Caco-2 (cell line): ENCODE data around the gene EHBP1. TPM values are rescaled to one million over a fixed set of nuclear protein-coding genes. Genes with fewer than 3 reads are reported as not detected.
A peak's percentile ranks its signal among the peaks of the same experiment; 100 is the strongest.

Experiments used
- BruUV-seq: library from RNA; stranded (reverse); fragments of 400-500 nt; replicated peaks from 2 replicates; lab custom pipeline; 2021; lab: Mats Ljungman, UMichigan
- CTCF ChIA-PET: fragments of 300-600 bp; sonication (Branson Sonifier 250); formaldehyde crosslinking; loops from one replicate; lab custom pipeline; 2022; ENCODE audit warnings: antibody characterized with exemption; lab: Charles Lee
- POLR2A ChIA-PET: fragments of 300-600 bp; sonication (Branson Sonifier 250); formaldehyde crosslinking; loops from one replicate; lab custom pipeline; 2022; ENCODE audit warnings: antibody characterized with exemption; lab: Charles Lee
- DNase-seq, 2 experiments: peaks; one replicate each; pipeline versions ENCODE4 v3.0.0 to v3.0.0-alpha.2; 2020 to 2022
- H3K27me3 ChIP-seq: replicated peaks from 2 replicates; pipeline ENCODE4 v1.6.0; 2011; ENCODE audit warnings: low read length; ENCODE audit not compliant: control insufficient read depth, insufficient read depth
- H3K36me3 ChIP-seq: 2 replicates; pipeline ENCODE4 v1.5.1; 2011; ENCODE audit warnings: low read length; ENCODE audit not compliant: control insufficient read depth, insufficient read depth
- H3K4me1 ChIP-seq: fragments of 250-450 bp; sonication (Bioruptor Pico); 2 replicates; pipeline ENCODE4 v1.5.1; 2020; ENCODE audit warnings: mild to moderate bottlenecking
- H3K4me3 ChIP-seq: 2 replicates; pipeline ENCODE4 v1.5.1; 2011; ENCODE audit warnings: low read depth, mild to moderate bottlenecking, control low read depth, low read length
- H3K9me3 ChIP-seq: fragments of 250-450 bp; sonication (Bioruptor Pico); 2 replicates; pipeline ENCODE4 v1.5.1; 2020; ENCODE audit warnings: mild to moderate bottlenecking, moderate library complexity
- H3K27ac Mint-ChIP-seq: one replicate; pipeline ENCODE4 v1.8.0; 2022; ENCODE audit warnings: mixed read lengths; ENCODE audit not compliant: unreplicated experiment
- H3K27me3 Mint-ChIP-seq: one replicate; pipeline ENCODE4 v1.8.0; 2022; ENCODE audit warnings: mixed read lengths; ENCODE audit not compliant: insufficient read depth, unreplicated experiment
- H3K36me3 Mint-ChIP-seq: one replicate; pipeline ENCODE4 v1.8.0; 2022; ENCODE audit warnings: mild to moderate bottlenecking, mixed read lengths; ENCODE audit not compliant: insufficient read depth, unreplicated experiment
- H3K4me1 Mint-ChIP-seq: one replicate; pipeline ENCODE4 v1.8.0; 2022; ENCODE audit warnings: low read depth, mixed read lengths; ENCODE audit not compliant: unreplicated experiment
- H3K4me3 Mint-ChIP-seq: one replicate; pipeline ENCODE4 v1.8.0; 2022; ENCODE audit warnings: mild to moderate bottlenecking, moderate library complexity, mixed read lengths; ENCODE audit not compliant: unreplicated experiment
- H3K9me3 Mint-ChIP-seq: one replicate; pipeline ENCODE4 v1.8.0; 2022; ENCODE audit warnings: mixed read lengths; ENCODE audit not compliant: unreplicated experiment
- CTCF ChIP-seq, 2 experiments: fragments of 200-600 bp in 1 of 2; IDR thresholded peaks; 1 replicate in 1 of 2; 2 replicates in 1 of 2; pipeline versions ENCODE4 v1.5.1 to v1.8.0; 2011 to 2022; ENCODE audit warnings: antibody characterized with exemption in 1 of 2, control low read depth in 1 of 2, inconsistent platforms in 1 of 2, low read depth in 1 of 2, low read length in 1 of 2, mild to moderate bottlenecking in 1 of 2, moderate library complexity in 1 of 2; ENCODE audit not compliant: insufficient read depth in 1 of 2, severe bottlenecking in 1 of 2, unreplicated experiment in 1 of 2
- intact Hi-C: fragments of 100-400 bp; cut with micrococcal nuclease; formaldehyde crosslinking; loops from one replicate; pipeline ENCODE4 v1.10.0; 2022; ENCODE audit not compliant: unreplicated experiment
- total RNA-seq: library from RNA; stranded (reverse); gene quantifications from 2 replicates; pipeline ENCODE4 v1.2.3, GENCODE V29; 2022

EHBP1 gene
- total RNA-seq, 1 experiment from 2014 or later = 120 TPM

GRCh38 chr2:62822549-62822948, 117.0 kb downstream of the EHBP1 start:
- intact Hi-C loops = no loop called here
- no peak for DNase-seq
- Mint-ChIP-seq H3K9me3 (no peaks in the 10 kb centered on the region), H3K27me3 (no peaks in the 10 kb centered on the region), H3K27ac (no peak overlapping the region), H3K4me3 (no peak overlapping the region), H3K4me1 (peaks cover 45% of the 10 kb centered on the region), H3K36me3 (peaks cover 20% of the 10 kb centered on the region)
- peaks cover 41% of the 10 kb centered on the region for H3K4me1 ChIP-seq
- no peak overlapping the region for H3K4me3 ChIP-seq
- CTCF ChIA-PET = no interaction called here
- no peaks in the 10 kb centered on the region; the same call in 1 of the 2 replicates for H3K9me3 ChIP-seq
- H3K27me3 ChIP-seq = no peaks in the 10 kb centered on the region
- POLR2A ChIA-PET = no interaction called here
- no TSS peak for BruUV-seq
- TF ChIP-seq CTCF (IDR thresholded peaks at IDR 0.05; ENCODE audit: insufficient read depth in 1 of 2, low read depth in 1 of 2, low read length in 1 of 2, severe bottlenecking in 1 of 2, unreplicated experiment in 1 of 2) = no peak
- peaks cover 4% of the 10 kb centered on the region for H3K36me3 ChIP-seq

- Mint-ChIP-seq H3K9me3 (no peaks in the 10 kb centered on the region), H3K36me3 (peaks cover 30% of the 10 kb centered on the region), H3K4me3 (no peak overlapping the region), H3K27me3 (no peaks in the 10 kb centered on the region), H3K27ac (no peak overlapping the region), H3K4me1 (peaks cover 35% of the 10 kb centered on the region)
- Histone ChIP-seq H3K27me3 (no peaks in the 10 kb centered on the region), H3K36me3 (peaks cover 4% of the 10 kb centered on the region), H3K4me1 (peaks cover 40% of the 10 kb centered on the region), H3K9me3 (no peaks in the 10 kb centered on the region; the same call in 1 of the 2 replicates), H3K4me3 (no peak overlapping the region)
- ChIA-PET POLR2A (no interaction called here), CTCF (no interaction called here)
- no peak for TF ChIP-seq CTCF (IDR thresholded peaks at IDR 0.05; ENCODE audit: insufficient read depth in 1 of 2, low read depth in 1 of 2, low read length in 1 of 2, severe bottlenecking in 1 of 2, unreplicated experiment in 1 of 2)
- intact Hi-C loops = no loop called here
- BruUV-seq = no TSS peak
- DNase-seq = no peak
Measured at GRCh38 chr2:62824388-62824787, 118.9 kb downstream of the EHBP1 start.

GRCh38 chr2:62826141-62826540, 120.6 kb downstream of the EHBP1 start:
- POLR2A ChIA-PET = interaction anchor here (0.6 kb wide), 1 partner anchor 273 kb away, joined by 3 read pairs; no protein-coding TSS in a partner anchor
- DNase-seq = peak in 1 of 2 experiments; percentile 10
- Mint-ChIP-seq H3K36me3 (peaks cover 41% of the 10 kb centered on the region), H3K4me1 (peaks cover 42% of the 10 kb centered on the region), H3K4me3 (peak overlapping the region; percentile 26), H3K9me3 (peaks cover 10% of the 10 kb centered on the region), H3K27ac (peak overlapping the region; percentile 57), H3K27me3 (no peaks in the 10 kb centered on the region)
- intact Hi-C loops = no loop called here
- H3K9me3 ChIP-seq = no peaks in the 10 kb centered on the region; the same call in 1 of the 2 replicates
- H3K4me1 ChIP-seq = peaks cover 40% of the 10 kb centered on the region
- no peak for TF ChIP-seq CTCF (IDR thresholded peaks at IDR 0.05; ENCODE audit: insufficient read depth in 1 of 2, low read depth in 1 of 2, low read length in 1 of 2, severe bottlenecking in 1 of 2, unreplicated experiment in 1 of 2)
- CTCF ChIA-PET = no interaction called here
- no peaks in the 10 kb centered on the region for H3K27me3 ChIP-seq
- no TSS peak for BruUV-seq
- peaks cover 4% of the 10 kb centered on the region for H3K36me3 ChIP-seq
- H3K4me3 ChIP-seq = no peak overlapping the region
